HG03378 (cell line): Measurements from ENCODE around the gene C12orf57.

Source experiments
- ATAC-seq: cut with Tn5 transposase; IDR thresholded peaks from one replicate; pipeline ENCODE4 v1.9.1; 2021; ENCODE audit warnings: mild to moderate bottlenecking, moderate library complexity; ENCODE audit not compliant: unreplicated experiment

Gene C12orf57

GRCh38 chr12:6936636-6937480, 7.0 kb upstream of the C12orf57 start:
- no peak for ATAC-seq

- ATAC-seq: peak; percentile 72
Observed at GRCh38 chr12:6937481-6938352, 6.1 kb upstream of the C12orf57 start.

GRCh38 chr12:6938353-6939190, 5.2 kb upstream of the C12orf57 start:
- ATAC-seq: no peak

GRCh38 chr12:6939191-6939540, 4.7 kb upstream of the C12orf57 start:
- ATAC-seq: no peak

- no peak for ATAC-seq
Observed at GRCh38 chr12:6941267-6941666, 2.6 kb upstream of the C12orf57 start.

GRCh38 chr12:6941782-6942181, 2.0 kb upstream of the C12orf57 start:
- ATAC-seq: no peak

- no peak for ATAC-seq
Observed at GRCh38 chr12:6942331-6942665, 1.5 kb upstream of the C12orf57 start.

GRCh38 chr12:6943389-6943721, 467 bp upstream of the C12orf57 start:
- ATAC-seq: peak; percentile 27

GRCh38 chr12:6944381-6945186, 762 bp downstream of the C12orf57 start:
- ATAC-seq: peak; percentile 29

- no peak for ATAC-seq
Observed at GRCh38 chr12:6945613-6946012, 1.8 kb downstream of the C12orf57 start.

GRCh38 chr12:6946033-6946919, 2.5 kb downstream of the C12orf57 start:
- no peak for ATAC-seq

- ATAC-seq: no peak
Observed at GRCh38 chr12:6946920-6947374, 3.1 kb downstream of the C12orf57 start.

- ATAC-seq: no peak
Observed at GRCh38 chr12:6947615-6948014, 3.8 kb downstream of the C12orf57 start.

- no peak for ATAC-seq
Observed at GRCh38 chr12:6948873-6949594, 5.2 kb downstream of the C12orf57 start.

- no peak for ATAC-seq
Observed at GRCh38 chr12:6950401-6950801, 6.6 kb downstream of the C12orf57 start.

- ATAC-seq: peak; percentile 22
Observed at GRCh38 chr12:6950811-6951540, 7.2 kb downstream of the C12orf57 start, which contains the start of gene PTPN6. PTPN6 (plus strand) TSS chr12:6951356; CDS start chr12:6951513, 157 bp downstream.

GRCh38 chr12:6951551-6952120, 7.8 kb downstream of the C12orf57 start:
- no peak for ATAC-seq
